Measurements from ENCODE around the gene PRICKLE3. TPM values are rescaled to one million over a fixed set of nuclear protein-coding genes. Genes with fewer than 3 reads are reported as not detected.

PRICKLE3 gene
- total RNA-seq, result 10 to 100 TPM; 14.2 to 17.6 (median 15.8) TPM

GRCh38 chrX:49186125-49187027 is at the start of gene PRICKLE3:
Gene PRICKLE3 (minus strand): TSS chrX:49186373. CDS start chrX:49186297, 76 bp downstream.
- no peaks in the 10 kb centered on the region for H3K4me1 ChIP-seq
- no peaks in the 10 kb centered on the region for H3K9me3 ChIP-seq
- H3K27me3 ChIP-seq, result no peaks in the 10 kb centered on the region
- DNase-seq, result peak; percentile 79 to 81
- peak within 1 kb of the TSS; percentile 33 to 45 for H3K4me3 ChIP-seq
- no peaks in the 10 kb centered on the region for H3K36me3 ChIP-seq
- peak within 1 kb of the TSS; percentile 74 to 88 for H3K27ac ChIP-seq
- TF ChIP-seq, protein P1, sequence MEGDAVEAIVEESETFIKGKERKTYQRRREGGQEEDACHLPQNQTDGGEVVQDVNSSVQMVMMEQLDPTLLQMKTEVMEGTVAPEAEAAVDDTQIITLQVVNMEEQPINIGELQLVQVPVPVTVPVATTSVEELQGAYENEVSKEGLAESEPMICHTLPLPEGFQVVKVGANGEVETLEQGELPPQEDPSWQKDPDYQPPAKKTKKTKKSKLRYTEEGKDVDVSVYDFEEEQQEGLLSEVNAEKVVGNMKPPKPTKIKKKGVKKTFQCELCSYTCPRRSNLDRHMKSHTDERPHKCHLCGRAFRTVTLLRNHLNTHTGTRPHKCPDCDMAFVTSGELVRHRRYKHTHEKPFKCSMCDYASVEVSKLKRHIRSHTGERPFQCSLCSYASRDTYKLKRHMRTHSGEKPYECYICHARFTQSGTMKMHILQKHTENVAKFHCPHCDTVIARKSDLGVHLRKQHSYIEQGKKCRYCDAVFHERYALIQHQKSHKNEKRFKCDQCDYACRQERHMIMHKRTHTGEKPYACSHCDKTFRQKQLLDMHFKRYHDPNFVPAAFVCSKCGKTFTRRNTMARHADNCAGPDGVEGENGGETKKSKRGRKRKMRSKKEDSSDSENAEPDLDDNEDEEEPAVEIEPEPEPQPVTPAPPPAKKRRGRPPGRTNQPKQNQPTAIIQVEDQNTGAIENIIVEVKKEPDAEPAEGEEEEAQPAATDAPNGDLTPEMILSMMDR (IDR thresholded peaks at IDR 0.05), result peak in 3 of 4 experiments; percentile 15 to 39 (median 25)
- TF ChIP-seq POLR2A (IDR thresholded peaks at IDR 0.05), result peak; percentile 67 to 72
- intact Hi-C loops (cut with DNase I; ENCODE audit: low total_unique reads), result no loop called here

GRCh38 chrX:49233887-49234555 is 47.8 kb upstream of the PRICKLE3 start:
- Histone ChIP-seq H3K36me3 (no peaks in the 10 kb centered on the region), H3K9me3 (no peaks in the 10 kb centered on the region), H3K4me3 (no peak overlapping the region), H3K27me3 (no peaks in the 10 kb centered on the region), H3K4me1 (no peaks in the 10 kb centered on the region), H3K27ac (no peak overlapping the region)
- DNase-seq, result no peak
- intact Hi-C loops (cut with DNase I; ENCODE audit: low total_unique reads), result no loop called here
- TF ChIP-seq POLR2A (IDR thresholded peaks at IDR 0.05), result no peak
- TF ChIP-seq, protein P1 (IDR thresholded peaks at IDR 0.05), result no peak

DNA sequence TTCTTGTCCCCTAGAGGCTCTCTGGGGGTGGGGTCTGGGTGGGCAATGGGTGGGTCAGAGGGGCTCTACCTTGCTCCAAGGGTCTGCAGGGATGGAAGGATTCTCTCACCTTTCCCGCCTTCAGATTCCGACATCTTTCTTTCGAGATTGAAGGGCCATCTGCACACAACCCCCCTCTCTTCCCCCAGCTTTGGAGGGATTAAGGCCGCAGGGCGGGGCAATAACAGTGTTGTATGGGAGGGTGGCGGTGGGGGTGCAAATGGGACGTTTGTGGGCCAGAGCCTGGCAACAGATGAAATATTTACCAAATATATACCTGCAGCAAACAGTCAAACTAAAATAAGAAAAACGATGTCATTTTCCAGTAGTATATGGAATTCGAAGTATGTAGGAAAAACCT is 47.0 kb upstream of the PRICKLE3 start, which contains the start of gene CACNA1F:
Gene CACNA1F (minus strand): TSS at position 165 of the 400 bp plus-strand sequence. CDS start 31 bp downstream, at position 134.
- H3K36me3 ChIP-seq, result no peaks in the 10 kb centered on the region
- no peak within 1 kb of the TSS for H3K4me3 ChIP-seq
- intact Hi-C loops (cut with DNase I; ENCODE audit: low total_unique reads), result no loop called here
- H3K9me3 ChIP-seq, result no peaks in the 10 kb centered on the region
- no peak for TF ChIP-seq POLR2A (IDR thresholded peaks at IDR 0.05)
- TF ChIP-seq, protein P1 (IDR thresholded peaks at IDR 0.05), result no peak
- H3K27me3 ChIP-seq, result no peaks in the 10 kb centered on the region
- no peaks in the 10 kb centered on the region for H3K4me1 ChIP-seq
- no peak for DNase-seq
- no peak within 1 kb of the TSS for H3K27ac ChIP-seq

- intact Hi-C loops (cut with DNase I; ENCODE audit: low total_unique reads), result no loop called here
- no peak overlapping the region for H3K4me3 ChIP-seq
- H3K27ac ChIP-seq, result no peak overlapping the region
- no peaks in the 10 kb centered on the region for H3K4me1 ChIP-seq
- H3K9me3 ChIP-seq, result no peaks in the 10 kb centered on the region
- no peaks in the 10 kb centered on the region for H3K27me3 ChIP-seq
- DNase-seq, result no peak
- TF ChIP-seq, protein P1 (IDR thresholded peaks at IDR 0.05), result no peak
- TF ChIP-seq POLR2A (IDR thresholded peaks at IDR 0.05), result no peak
- no peaks in the 10 kb centered on the region for H3K36me3 ChIP-seq
Measured at GRCh38 chrX:49232525-49232924, 46.4 kb upstream of the PRICKLE3 start.
